Lower lobe of right lung (tissue), 2 donors: ENCODE measurements around the gene ENTPD3. TPM values are rescaled to one million over a fixed set of nuclear protein-coding genes. Genes with fewer than 3 reads are reported as not detected.
"Not testable (repeated sequence)": the region's sequence is repeated elsewhere in the genome, so short reads cannot be mapped to it uniquely, and the experiment has no call there.

Experiments used
- ATAC-seq, 2 donors: fragments of 200-7000 bp; cut with Tn5 transposase; one replicate each; pipeline ENCODE4 v1.9.1; 2020 to 2022; ENCODE audit warnings: mild to moderate bottlenecking in 2 of 2, moderate library complexity in 2 of 2
- DNase-seq: peaks from one replicate; pipeline ENCODE4 v3.0.0-alpha.2; 2020
- H3K27ac ChIP-seq: fragments of 200-600 bp; one replicate; pipeline ENCODE4 v1.8.0; 2022
- H3K27me3 ChIP-seq: fragments of 200-600 bp; one replicate; pipeline ENCODE4 v1.8.0; 2022; ENCODE audit warnings: low read depth
- H3K36me3 ChIP-seq: fragments of 200-600 bp; one replicate; pipeline ENCODE4 v1.8.0; 2022; ENCODE audit warnings: mild to moderate bottlenecking
- H3K4me1 ChIP-seq: fragments of 200-600 bp; one replicate; pipeline ENCODE4 v1.8.0; 2022
- H3K4me3 ChIP-seq: fragments of 200-600 bp; one replicate; pipeline ENCODE4 v1.8.0; 2022; ENCODE audit warnings: mild to moderate bottlenecking
- H3K9me3 ChIP-seq: fragments of 200-600 bp; one replicate; pipeline ENCODE4 v1.8.0; 2022
- CTCF ChIP-seq: fragments of 200-600 bp; IDR thresholded peaks from one replicate; pipeline ENCODE4 v1.8.0; 2022; ENCODE audit warnings: antibody characterized with exemption, mild to moderate bottlenecking
- intact Hi-C: fragments of 100-400 bp; cut with DNase I; formaldehyde crosslinking; loops from one replicate; pipeline ENCODE4 v1.11.0; 2022
- total RNA-seq: library from RNA; stranded (reverse); fragmentation: NEBNext Ultra II Directional; extraction: Animal tissue kit (Norgen Biotek cat#: 25700); gene quantifications from one replicate; pipeline ENCODE4 v1.2.1, GENCODE V29; 2021
- donor health status: DM: no; HTN: yes; CAD: no; lungs with severe emphysema.

The ENTPD3 gene
- total RNA-seq, 1 donor from 2014 or later: 4.3 TPM

- no peak for TF ChIP-seq CTCF
- intact Hi-C loops: no loop called here
- Histone ChIP-seq H3K27me3 (no peaks in the 10 kb centered on the region), H3K9me3 (no peaks in the 10 kb centered on the region), H3K36me3 (peaks cover 76% of the 10 kb centered on the region), H3K4me3 (no peak overlapping the region), H3K27ac (no peak overlapping the region), H3K4me1 (peaks cover 40% of the 10 kb centered on the region)
- no peak for ATAC-seq
- no peak for DNase-seq
Observed at GRCh38 chr3:40461161-40461560, 74.2 kb downstream of the ENTPD3 start.

GRCh38 chr3:40462838-40463237 is 75.9 kb downstream of the ENTPD3 start:
- H3K27me3 ChIP-seq, H3K9me3 ChIP-seq, ATAC-seq, intact Hi-C loops, H3K27ac ChIP-seq, DNase-seq, H3K4me3 ChIP-seq: not testable (repeated sequence)
- Histone ChIP-seq H3K4me1 (peaks cover 33% of the 10 kb centered on the region), H3K36me3 (peaks cover 85% of the 10 kb centered on the region)

GRCh38 chr3:40463579-40463978 is 76.6 kb downstream of the ENTPD3 start:
- DNase-seq (no peak), ATAC-seq (no peak)
- H3K4me1 ChIP-seq: peaks cover 25% of the 10 kb centered on the region
- TF ChIP-seq CTCF: no peak
- no peak overlapping the region for H3K4me3 ChIP-seq
- intact Hi-C loops: no loop called here
- H3K9me3 ChIP-seq: no peaks in the 10 kb centered on the region
- no peak overlapping the region for H3K27ac ChIP-seq
- no peaks in the 10 kb centered on the region for H3K27me3 ChIP-seq
- H3K36me3 ChIP-seq: peaks cover 80% of the 10 kb centered on the region

GRCh38 chr3:40464339-40465110 is 77.5 kb downstream of the ENTPD3 start:
- TF ChIP-seq CTCF: no peak
- H3K36me3 ChIP-seq: peaks cover 70% of the 10 kb centered on the region
- H3K4me3 ChIP-seq: no peak overlapping the region
- H3K27ac ChIP-seq: no peak overlapping the region
- H3K4me1 ChIP-seq: peaks cover 18% of the 10 kb centered on the region
- ATAC-seq (no peak), DNase-seq (no peak)
- no peaks in the 10 kb centered on the region for H3K27me3 ChIP-seq
- no peaks in the 10 kb centered on the region for H3K9me3 ChIP-seq
- intact Hi-C loops: no loop called here

GRCh38 chr3:40465111-40465407 is 78.1 kb downstream of the ENTPD3 start:
- peaks cover 65% of the 10 kb centered on the region for H3K36me3 ChIP-seq
- H3K4me3 ChIP-seq: no peak overlapping the region
- no peaks in the 10 kb centered on the region for H3K27me3 ChIP-seq
- peaks cover 12% of the 10 kb centered on the region for H3K4me1 ChIP-seq
- ATAC-seq (no peak), DNase-seq (no peak)
- H3K9me3 ChIP-seq: no peaks in the 10 kb centered on the region
- no peak overlapping the region for H3K27ac ChIP-seq
- no peak for TF ChIP-seq CTCF
- intact Hi-C loops: no loop called here

GRCh38 chr3:40465456-40465855 is 78.5 kb downstream of the ENTPD3 start:
- TF ChIP-seq CTCF: no peak
- H3K27me3 ChIP-seq: no peaks in the 10 kb centered on the region
- H3K4me1 ChIP-seq: peaks cover 8% of the 10 kb centered on the region
- peaks cover 61% of the 10 kb centered on the region for H3K36me3 ChIP-seq
- no peak overlapping the region for H3K4me3 ChIP-seq
- ATAC-seq (no peak), DNase-seq (no peak)
- H3K9me3 ChIP-seq: no peaks in the 10 kb centered on the region
- H3K27ac ChIP-seq: no peak overlapping the region
- intact Hi-C loops: no loop called here
